Skeletal muscle cell (primary cell): ENCODE measurements around the gene IPCEF1.

ENCODE experiments used
- DNase-seq: peaks from one replicate; pipeline ENCODE4 v3.0.0-alpha.2; 2010; ENCODE audit warnings: low read depth
- H3K4me3 ChIP-seq: 2 replicates; pipeline ENCODE4 v1.5.1; 2011; ENCODE audit warnings: low read depth, mild to moderate bottlenecking, control low read depth, low read length, moderate library complexity

IPCEF1 gene

DNA sequence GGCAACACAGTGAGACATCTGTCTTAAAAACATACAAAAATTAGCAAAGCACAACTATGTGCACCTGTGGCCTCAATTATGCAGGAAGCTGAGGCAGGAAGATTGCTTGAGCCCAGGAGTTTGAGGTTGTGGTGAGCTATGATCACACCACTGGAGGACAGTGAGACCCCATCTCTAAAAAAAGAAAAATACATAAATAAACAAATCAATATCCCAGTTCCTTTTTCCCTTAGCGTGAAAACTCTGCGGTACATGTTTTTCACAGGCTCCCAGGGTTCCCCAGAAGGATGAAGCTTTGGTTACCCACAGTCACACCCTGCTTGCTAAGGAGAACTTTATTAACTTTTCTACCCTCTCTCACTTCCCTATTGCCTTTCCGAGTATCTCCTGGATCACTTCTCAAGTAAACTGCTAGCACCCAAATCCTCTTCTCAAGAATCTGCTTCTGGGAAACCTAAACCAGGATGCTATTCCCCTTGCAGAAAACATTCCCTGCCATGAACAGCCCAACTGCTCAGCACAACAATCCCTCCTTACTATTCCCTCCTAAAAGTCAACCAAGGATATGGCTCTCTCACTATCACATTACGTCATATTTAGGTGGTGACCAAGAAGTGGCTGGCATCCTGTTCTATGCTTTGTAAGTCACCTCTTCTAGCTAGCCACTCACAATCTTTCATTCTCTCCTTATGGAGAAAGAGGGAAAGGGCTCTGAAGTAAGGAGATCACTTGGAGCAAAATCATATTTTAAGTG, 122.4 kb downstream of the IPCEF1 start:
- no peak overlapping the region for H3K4me3 ChIP-seq
- no peak for DNase-seq

DNA sequence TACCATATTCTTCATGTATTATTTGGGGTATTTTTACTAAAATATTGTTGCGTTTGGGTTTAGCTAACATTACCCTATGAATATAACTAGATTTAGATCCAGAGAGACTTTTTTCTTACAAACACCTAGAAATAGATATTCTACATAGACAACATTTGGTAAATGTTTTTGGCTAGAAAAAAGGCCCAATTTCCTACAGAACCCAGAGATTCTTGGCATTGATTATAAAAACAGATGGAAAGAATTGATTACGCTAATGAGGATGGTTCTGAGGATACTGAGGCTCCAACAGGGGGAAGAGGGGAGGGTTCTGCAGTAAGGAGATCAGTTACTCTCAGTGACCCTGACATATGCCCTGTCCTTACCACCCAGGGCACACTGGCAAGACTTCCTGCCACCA, 123.2 kb downstream of the IPCEF1 start:
- no peak overlapping the region for H3K4me3 ChIP-seq
- DNase-seq: no peak

DNA sequence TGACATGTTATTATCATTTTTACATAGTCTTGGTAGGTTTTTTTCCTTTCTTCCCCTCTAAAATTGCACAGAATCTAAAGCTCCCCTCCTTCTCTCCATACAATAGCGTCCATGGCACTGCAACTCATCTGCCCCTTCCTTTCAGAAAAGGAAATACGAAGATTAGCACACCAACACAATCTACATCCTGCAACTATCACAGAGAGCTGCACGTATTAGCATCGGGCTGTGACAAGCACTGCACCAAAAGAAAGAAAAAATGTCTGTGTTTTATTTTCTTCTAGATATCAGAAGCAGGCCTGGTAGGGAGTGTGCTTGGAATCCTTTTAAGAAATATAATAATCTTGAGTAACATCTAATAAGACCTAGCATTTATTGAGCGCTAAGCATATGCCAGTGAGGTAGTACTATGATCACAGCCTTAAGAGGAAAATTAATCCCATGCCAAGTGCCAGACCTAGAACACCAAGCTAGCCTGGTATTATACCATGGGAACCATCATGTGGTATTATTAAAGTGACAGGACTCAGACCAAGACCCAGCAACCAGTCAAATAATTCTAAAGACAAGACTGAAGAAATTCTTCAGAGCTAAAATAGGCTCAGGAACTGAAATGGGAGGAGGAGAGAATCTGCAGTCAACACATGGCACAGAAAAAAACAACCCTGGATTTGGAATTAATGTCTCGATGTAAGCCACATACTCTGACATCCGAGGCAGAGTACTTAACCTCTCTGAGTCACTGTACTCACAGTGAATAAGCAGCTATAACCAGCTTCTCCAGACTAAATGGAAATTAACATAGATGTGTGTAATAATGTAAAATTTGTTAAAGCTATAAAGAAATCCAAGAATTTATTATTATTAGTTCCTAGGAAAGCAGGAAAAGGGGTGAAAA, 124.3 kb downstream of the IPCEF1 start:
- no peak for DNase-seq

DNA sequence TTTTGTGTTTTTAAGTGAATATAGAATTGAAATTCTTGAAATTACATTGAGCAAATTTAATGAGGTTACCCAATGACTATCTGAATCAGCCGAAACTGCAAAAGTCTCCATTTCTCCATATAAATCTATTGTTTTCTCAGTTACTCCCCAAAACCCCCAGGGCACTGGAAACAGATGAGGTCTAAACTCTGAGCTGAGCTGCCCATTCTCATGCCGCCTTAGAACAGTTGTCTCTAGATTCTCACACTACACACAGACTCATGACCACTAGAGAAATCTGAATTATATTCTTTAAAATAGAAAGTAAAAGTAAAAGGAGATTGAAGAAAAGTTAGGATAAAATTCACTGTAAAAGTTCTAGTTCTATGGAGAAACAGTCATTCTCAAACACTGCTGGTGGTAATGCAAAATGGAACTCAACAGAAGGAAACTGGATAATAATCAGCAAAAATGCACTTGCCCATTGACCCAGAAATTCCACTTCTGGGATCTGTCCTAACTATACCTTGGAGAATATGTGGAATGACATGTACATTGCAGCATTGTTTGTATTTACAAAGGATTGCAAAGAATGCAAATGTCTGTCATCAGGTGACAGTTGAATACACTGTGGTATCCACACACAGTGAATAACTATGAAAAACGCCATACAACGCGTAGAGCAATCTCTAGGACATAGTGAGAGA, 125.5 kb downstream of the IPCEF1 start:
- H3K4me3 ChIP-seq: no peak overlapping the region
- DNase-seq: no peak

More for the DNA sequence above, 124.3 kb downstream of the IPCEF1 start:
- H3K4me3 ChIP-seq: no peak overlapping the region

DNA sequence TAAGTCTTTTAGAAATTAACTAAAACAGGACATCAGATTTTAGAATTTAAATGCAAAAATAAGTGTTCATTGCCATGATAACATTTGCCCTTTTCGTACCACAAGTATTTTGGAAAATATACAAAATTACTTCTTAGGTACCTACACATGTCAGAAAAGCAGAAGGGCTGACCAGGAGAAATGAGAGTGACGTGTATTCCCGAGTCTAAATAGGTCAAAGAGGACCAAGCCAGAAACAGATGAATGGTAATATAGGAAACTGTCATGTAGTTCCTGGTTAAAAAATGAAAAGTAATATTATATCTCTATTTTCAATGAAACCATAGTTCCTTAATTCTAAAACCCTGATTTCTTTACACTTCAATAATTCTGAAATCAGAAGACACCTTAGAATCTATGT, 126.2 kb downstream of the IPCEF1 start:
- H3K4me3 ChIP-seq: no peak overlapping the region

DNA sequence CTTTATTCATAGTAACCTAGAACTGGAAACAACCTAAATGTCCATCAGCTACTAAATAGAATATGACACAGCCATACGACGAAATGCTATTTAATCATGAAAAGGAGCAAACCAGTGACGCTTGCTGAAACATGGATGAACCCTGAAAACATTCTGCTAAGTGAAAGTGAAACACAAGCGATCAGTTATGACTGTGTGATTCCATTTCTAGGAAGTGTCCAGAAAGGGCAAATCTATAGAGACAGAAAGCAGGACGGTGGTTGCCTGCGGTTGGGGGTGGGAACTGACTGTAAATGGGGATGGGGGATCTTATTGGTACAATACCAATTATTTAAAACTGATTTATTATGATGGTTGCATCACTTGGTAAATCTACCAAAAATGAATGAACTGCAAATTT, 126.8 kb downstream of the IPCEF1 start:
- no peak for DNase-seq
- H3K4me3 ChIP-seq: no peak overlapping the region

More for the DNA sequence above, 126.2 kb downstream of the IPCEF1 start:
- no peak for DNase-seq

DNA sequence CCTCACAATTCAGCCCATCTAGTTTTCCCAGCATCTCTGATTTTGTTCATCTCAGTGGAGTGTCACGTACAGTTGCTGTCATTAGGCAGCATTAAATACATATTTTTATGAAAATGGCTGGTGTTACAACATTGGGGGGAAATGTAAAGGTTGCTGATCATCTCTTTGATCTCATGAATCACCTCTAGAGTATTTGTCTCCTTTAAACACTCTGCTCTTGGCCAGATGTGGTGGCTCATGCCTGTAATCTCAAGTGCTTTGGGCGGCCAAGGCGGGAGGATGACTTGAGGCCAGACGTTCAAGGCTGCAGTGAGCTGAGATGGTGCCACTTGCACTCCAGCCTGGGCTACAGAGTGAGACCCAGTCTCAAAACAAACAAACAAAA, 128.1 kb downstream of the IPCEF1 start:
- no peak overlapping the region for H3K4me3 ChIP-seq
- DNase-seq: no peak

DNA sequence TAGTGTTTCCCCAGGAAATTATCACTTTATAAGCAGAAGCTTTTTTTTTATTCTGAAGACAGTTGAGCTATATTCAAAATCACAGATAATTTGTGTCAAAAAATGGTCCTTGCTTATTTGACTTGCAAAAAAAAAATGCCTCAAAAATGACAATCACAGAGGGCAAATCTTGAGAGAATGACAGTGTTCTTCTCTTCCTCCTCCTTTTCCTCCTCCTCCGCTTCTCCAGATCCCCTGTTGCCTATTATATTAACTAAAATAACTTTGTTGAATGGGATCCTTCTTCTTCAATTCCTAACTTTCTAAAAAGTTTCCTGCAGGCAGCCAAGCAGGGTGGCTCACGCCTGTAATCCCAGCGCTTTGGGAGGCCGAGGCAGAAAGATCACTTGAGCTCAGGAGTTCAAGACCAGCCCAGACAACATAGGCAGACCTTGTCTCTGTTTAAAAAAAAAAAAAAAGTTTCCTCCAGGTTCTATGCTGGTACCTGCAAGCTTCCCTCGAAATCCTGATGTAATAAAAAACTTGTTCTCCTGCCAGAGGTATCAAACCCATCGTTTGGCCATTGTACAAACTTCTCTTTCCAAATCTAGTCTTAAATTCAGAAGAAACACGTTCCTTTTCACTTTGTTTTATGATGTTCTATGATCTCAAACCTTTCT, 128.6 kb downstream of the IPCEF1 start:
- DNase-seq: no peak
- no peak overlapping the region for H3K4me3 ChIP-seq

DNA sequence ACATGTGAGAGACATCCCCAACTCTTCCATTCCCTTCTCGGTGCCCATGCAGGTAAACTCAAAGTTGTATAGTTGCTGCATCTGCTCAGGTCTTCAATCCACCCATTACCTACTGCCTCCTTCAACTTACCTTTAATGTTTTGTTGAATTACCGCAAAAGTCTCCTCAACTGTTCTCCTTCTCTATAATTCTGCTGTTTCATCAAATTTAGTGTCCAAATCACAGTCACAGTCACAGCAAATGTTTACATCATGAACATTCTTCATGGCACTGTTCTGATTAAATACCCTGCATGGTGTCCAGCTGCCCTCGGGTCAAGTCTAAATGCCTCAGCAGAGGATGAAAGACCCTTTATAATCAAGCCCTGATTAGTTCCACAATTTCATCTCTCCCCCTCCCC, 130.1 kb downstream of the IPCEF1 start:
- H3K4me3 ChIP-seq: no peak overlapping the region
- DNase-seq: no peak

DNA sequence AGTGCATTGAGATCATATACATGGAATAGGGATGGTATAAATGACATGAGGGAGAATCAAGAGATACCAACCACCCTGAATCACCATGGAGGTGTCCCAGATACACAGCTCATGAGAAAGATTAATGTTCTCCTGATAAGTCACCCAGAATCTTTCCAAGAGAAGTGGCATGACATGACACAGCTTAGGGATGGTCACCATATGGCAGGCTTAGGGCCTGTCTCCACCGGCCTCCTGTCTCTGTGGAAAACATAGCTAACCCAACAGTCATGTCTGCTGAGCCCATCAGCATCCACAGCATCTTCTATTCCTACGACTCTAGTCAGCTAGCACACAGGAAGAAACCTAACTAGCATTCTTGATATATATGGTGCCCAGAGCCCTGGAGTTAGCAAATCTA, 133.3 kb downstream of the IPCEF1 start:
- no peak for DNase-seq

DNA sequence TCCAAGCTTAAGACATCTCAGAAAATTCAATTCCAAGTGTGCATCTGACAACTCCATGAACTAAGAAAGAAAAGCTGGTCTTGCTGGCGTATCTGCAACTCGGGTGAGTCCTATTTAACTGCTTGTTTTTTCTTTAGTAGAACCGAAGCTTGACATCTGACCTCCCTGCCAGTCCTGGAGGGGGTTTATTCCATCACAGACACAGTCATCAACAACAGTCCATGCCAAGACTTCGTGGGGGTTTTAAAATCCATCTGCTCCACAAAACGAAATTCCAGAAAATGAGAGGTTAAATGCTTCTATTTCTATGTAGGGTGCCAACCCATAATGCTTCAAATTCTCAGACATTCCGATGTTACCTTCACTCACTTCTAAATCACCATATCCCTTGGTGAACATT, 133.9 kb downstream of the IPCEF1 start:
- H3K4me3 ChIP-seq: no peak overlapping the region
- no peak for DNase-seq

More for the DNA sequence above, 133.3 kb downstream of the IPCEF1 start:
- no peak overlapping the region for H3K4me3 ChIP-seq

DNA sequence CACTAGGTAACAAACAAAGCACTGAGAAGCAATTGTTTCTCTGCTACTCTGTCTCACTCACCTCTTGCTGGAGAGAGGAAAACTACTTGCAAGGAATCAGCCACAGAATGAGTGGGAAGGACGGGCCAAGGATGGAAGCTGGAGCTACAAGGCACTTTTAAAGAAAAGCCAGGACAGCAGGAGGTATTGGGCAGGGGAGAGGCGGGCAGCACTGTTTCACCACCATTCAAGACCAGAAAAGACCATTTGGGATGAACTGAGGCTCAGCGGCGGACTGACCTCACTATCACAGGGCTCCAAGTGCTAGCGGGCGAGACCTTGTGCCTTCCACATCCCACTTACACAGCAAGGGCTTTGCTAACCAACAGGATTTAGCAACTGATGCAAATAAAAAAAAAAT, 137.4 kb downstream of the IPCEF1 start:
- H3K4me3 ChIP-seq: no peak overlapping the region
- no peak for DNase-seq

DNA sequence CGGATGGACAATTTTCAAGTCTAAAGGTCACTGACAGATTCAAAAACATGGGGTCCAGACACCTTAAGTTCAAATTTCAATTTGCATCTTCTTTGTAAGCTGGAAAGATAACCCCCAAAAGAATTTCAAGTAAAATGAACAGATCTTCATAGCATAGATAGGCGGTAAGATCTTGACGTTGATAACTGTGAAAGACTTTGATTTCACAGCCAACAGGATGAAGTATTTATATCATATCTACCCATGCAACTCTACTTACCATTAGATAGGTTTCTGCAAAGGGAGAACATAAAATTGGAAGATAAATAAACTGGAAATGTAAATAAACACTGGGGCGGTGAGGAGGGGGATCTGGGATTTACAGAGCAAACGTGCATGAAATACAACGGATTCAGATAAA, 137.8 kb downstream of the IPCEF1 start:
- H3K4me3 ChIP-seq: no peak overlapping the region
- DNase-seq: no peak

DNA sequence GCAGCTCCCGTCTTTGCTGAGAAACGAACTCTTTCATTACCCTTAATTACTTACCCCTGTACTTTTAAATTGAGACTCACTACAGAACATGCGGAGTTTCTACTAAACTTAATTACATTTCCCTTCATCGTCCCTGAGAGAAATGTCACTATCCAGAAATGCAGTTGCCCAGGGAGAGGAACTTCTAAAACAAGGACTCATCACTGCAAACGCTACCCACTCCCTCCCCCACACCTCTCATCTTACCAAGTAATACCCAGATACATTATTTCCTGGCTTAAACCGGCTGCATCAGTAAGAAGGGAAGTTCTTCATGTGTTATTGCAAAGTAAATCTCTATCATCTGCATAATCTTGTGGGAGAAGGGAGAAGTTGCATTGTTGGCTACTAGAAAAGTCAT, 138.3 kb downstream of the IPCEF1 start:
- no peak for DNase-seq
- no peak overlapping the region for H3K4me3 ChIP-seq

DNA sequence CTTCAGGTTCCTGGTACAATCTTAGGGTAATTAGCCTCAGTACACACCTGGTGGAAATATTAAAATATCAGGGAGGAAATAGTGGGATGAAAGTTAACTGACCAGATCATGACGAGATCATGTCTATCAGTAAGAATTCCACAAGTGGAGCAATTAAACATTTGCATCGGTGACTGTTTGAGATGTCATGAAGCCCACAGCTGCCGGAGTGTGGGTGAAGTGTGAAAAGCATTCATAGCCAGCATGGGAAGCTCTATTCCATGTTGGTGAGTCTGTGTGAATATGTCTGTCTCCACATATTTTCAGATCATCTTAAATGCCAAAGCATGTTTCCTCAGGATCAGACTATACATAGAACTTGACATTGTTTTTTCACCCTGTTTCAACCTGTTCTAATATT, 142.8 kb downstream of the IPCEF1 start:
- no peak overlapping the region for H3K4me3 ChIP-seq
- no peak for DNase-seq

DNA sequence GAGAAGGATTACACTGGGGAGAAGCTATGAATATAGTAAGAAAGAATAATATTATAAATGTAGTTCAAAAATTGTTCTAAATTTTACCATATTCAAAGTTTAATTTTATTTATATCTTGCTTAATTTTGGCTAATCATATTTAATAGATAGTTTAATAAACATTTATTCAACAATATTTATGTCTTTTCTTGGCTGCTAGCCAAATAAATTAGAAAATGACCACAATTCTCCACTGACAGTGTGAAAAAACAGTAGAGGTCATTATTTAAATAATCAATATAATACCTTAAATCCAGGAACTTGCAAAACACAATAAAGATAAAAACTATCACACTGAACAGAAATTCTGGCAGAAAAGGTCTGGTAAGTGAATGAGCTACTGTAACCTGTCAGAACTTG, 145.9 kb downstream of the IPCEF1 start:
- no peak for DNase-seq
- H3K4me3 ChIP-seq: no peak overlapping the region

DNA sequence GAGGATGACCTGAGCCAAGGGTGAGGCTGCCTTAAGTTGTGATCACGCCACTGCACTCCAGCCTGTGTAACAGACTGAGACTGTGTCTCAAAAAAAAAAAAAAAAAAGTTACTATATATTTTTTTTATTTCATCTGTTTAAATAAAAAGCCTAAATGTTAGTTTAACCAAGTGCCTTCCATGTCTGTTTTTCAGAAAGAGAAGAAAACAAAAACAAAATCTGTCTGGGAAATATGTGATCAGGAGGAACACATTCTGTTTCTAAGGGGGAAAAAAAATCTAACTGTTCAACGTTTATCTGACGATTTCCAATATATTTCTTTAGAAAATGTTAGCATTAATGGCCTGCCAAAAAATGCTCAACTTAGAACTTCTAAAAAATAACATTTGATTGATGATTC, 147.0 kb downstream of the IPCEF1 start:
- no peak overlapping the region for H3K4me3 ChIP-seq
- no peak for DNase-seq

DNA sequence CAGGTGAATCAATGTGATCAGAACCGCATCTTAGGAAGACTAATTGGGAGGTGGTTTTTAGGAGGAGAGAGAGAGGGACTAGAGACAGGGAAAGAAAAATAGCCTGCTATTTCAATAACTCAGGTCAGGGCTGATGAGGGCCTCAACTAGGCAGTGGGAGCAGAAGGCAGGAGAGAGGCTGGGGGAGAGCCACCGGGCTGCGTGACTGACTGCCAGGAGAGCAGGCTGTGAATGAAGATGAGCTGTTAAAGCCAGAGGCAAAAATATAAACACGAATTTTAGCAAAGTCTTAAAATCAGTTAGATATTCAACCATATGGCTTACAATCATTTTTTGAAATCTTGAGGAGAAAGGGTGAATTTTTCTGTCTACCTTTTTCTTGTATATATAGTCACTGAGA, 149.6 kb downstream of the IPCEF1 start:
- H3K4me3 ChIP-seq: no peak overlapping the region
- no peak for DNase-seq

DNA sequence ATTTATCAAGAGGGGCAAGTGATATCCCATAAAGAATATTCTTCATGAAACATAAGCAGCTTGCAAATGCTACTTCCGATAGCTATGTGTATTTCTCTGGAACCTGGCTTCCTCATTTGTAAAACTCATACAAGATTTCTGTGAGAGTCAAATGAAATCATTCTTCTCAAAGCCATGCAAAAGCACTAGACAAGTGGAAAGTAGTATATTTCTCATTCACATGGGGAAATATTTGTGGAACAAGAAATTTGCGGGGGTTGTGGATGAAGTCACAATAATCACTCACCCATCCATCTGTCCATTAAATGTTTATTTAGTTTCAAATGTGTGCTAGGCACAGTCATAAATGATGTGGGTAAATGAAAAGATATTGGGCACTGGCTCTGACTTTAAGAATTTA, 150.5 kb downstream of the IPCEF1 start:
- H3K4me3 ChIP-seq: no peak overlapping the region
- no peak for DNase-seq

DNA sequence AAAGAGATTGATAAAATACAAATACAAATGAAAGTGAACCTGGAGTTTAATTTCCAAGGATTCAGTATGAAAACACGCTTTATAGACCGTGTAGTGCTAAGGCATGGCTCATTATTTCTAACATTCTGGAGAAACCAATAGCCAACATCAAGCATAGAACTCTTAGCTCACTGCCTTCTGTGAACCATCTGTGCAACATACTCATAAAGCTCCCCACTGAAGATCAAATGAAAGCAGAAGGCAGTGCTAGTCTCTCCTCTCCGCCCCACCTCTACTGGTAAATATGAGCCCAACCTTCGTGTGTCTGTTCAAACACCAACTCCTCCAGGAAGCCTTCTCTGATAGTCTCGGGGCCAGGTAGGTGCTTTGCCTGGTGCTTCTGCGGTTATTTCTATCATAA, 153.6 kb downstream of the IPCEF1 start:
- DNase-seq: no peak
- H3K4me3 ChIP-seq: no peak overlapping the region
